Nephron (organoid): Measurements from ENCODE around the gene FGF9.

Experiments
- H3K27ac Mint-ChIP-seq, 3 experiments: 2 replicates each; pipeline ENCODE4 v1.8.0; 2020; ENCODE audit warnings: mixed read lengths in 3 of 3, mild to moderate bottlenecking in 2 of 3, moderate library complexity in 1 of 3
- H3K27me3 Mint-ChIP-seq: 2 replicates; pipeline ENCODE4 v1.8.0; 2021; ENCODE audit warnings: low read depth, mild to moderate bottlenecking, moderate library complexity, mixed read lengths
- H3K36me3 Mint-ChIP-seq: 2 replicates; pipeline ENCODE4 v1.8.0; 2020; ENCODE audit warnings: low read depth, mixed read lengths
- H3K4me1 Mint-ChIP-seq: 2 replicates; pipeline ENCODE4 v1.8.0; 2020; ENCODE audit warnings: mixed read lengths
- H3K4me3 Mint-ChIP-seq, 3 experiments: 2 replicates each; pipeline ENCODE4 v1.8.0; 2020; ENCODE audit warnings: mild to moderate bottlenecking in 3 of 3, mixed read lengths in 3 of 3, moderate library complexity in 2 of 3
- H3K9me3 Mint-ChIP-seq: 2 replicates; pipeline ENCODE4 v1.8.0; 2020; ENCODE audit warnings: mixed read lengths
- CTCF ChIP-seq, 3 experiments: fragments of 200-600 bp; sonication (generic); IDR thresholded peaks; one replicate each; pipeline ENCODE4 v1.5.0; 2021; ENCODE audit warnings: antibody characterized with exemption in 3 of 3; ENCODE audit not compliant: unreplicated experiment in 3 of 3

The FGF9 gene

GRCh38 chr13:21691928-21692327 lies 21.1 kb downstream of the FGF9 start:
- Mint-ChIP-seq H3K4me1 (no peaks in the 10 kb centered on the region), H3K27me3 (no peaks in the 10 kb centered on the region), H3K4me3 (no peak overlapping the region), H3K9me3 (no peaks in the 10 kb centered on the region), H3K36me3 (peaks cover 7% of the 10 kb centered on the region), H3K27ac (no peak overlapping the region)
- TF ChIP-seq CTCF (IDR thresholded peaks at IDR 0.05; ENCODE audit: unreplicated experiment in 3 of 3) = no peak

- H3K36me3 Mint-ChIP-seq = peaks cover 7% of the 10 kb centered on the region
- H3K27me3 Mint-ChIP-seq = no peaks in the 10 kb centered on the region
- peak overlapping the region in 2 of 3 experiments; percentile 1 to 65 for H3K27ac Mint-ChIP-seq
- no peaks in the 10 kb centered on the region for H3K4me1 Mint-ChIP-seq
- no peak overlapping the region for H3K4me3 Mint-ChIP-seq
- H3K9me3 Mint-ChIP-seq = no peaks in the 10 kb centered on the region
- no peak for TF ChIP-seq CTCF (IDR thresholded peaks at IDR 0.05; ENCODE audit: unreplicated experiment in 3 of 3)
These were observed 24.0 kb downstream of the FGF9 start for GRCh38 chr13:21694831-21695230.

- no peaks in the 10 kb centered on the region for H3K9me3 Mint-ChIP-seq
- no peak overlapping the region for H3K4me3 Mint-ChIP-seq
- H3K4me1 Mint-ChIP-seq = no peaks in the 10 kb centered on the region
- peaks cover 7% of the 10 kb centered on the region for H3K36me3 Mint-ChIP-seq
- no peak for TF ChIP-seq CTCF (IDR thresholded peaks at IDR 0.05; ENCODE audit: unreplicated experiment in 3 of 3)
- H3K27ac Mint-ChIP-seq = peak overlapping the region in 2 of 3 experiments; percentile 1 to 28
- no peaks in the 10 kb centered on the region for H3K27me3 Mint-ChIP-seq
These were observed 24.7 kb downstream of the FGF9 start for GRCh38 chr13:21695546-21695945.

DNA sequence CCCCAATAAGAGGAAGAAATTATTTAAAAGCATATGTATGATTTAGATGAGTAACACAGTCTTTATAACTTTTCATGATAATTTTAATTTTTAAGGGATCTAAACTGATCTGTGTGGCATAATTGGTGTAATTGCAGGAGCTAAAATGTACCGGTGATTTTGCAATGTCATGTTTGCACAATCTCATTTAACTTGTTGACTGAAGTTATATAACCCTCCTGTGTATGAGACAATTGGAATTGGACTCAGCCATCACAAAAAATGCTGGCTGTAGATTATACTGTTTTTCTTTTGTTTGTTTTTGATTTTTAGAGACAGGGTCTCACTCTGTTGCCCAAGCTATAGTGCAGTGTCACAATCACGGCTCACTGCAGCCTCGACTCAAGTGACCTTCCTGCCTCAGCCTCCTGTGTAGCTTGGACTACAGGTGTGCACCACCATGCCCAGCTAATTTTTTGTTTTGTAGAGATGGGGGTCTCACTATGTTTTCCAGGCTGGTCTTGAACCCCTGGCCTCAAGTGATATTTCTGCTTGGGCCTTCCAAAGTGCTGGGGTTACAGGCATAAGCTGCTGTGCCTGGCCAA lies 26.1 kb downstream of the FGF9 start:
- Mint-ChIP-seq H3K4me3 (no peak overlapping the region), H3K36me3 (peaks cover 11% of the 10 kb centered on the region), H3K27ac (no peak overlapping the region), H3K4me1 (no peaks in the 10 kb centered on the region), H3K27me3 (no peaks in the 10 kb centered on the region), H3K9me3 (no peaks in the 10 kb centered on the region)
- TF ChIP-seq CTCF (IDR thresholded peaks at IDR 0.05; ENCODE audit: unreplicated experiment in 3 of 3) = no peak

DNA sequence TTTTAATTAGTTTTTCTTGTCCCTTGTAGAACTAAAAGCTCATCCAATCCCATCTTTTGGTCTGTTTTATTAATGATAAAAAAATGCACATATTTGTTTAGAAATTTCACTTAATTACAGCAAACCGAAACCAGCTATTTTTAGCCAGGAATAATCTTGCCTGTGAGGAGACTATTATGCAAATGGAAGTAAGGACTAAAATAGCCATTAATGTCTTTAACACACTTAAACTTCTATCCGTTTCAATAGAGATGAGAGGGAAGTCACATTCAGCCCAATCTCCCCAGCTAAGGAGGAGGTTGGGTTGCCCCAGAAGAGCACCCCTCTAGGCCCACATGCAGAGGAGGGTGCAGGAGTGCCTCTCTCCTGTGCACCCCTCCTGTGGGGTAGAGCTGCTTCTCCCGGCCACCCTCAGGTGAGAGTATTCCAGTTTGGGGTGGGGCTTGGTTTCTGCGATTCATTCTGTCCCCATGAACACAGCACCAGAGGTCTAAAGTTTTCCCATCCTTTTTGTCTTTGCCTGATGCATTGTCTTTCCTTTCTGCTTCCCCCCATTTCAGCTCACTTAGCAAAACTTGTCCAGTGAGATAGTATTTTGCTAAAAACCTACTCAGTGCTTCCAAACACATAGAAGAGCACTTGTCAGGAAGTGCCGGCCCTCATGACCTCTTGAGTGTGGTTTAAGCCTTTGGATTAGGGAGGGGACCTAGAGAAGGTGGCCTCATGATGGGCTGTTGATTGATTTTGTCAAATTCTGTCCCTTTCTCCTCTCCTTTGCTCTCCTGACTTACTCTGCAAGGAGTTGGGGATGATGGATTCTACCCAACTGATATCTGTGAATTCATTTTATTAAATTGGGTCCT lies 28.2 kb downstream of the FGF9 start:
- no peak overlapping the region for H3K4me3 Mint-ChIP-seq
- H3K4me1 Mint-ChIP-seq = no peaks in the 10 kb centered on the region
- H3K27me3 Mint-ChIP-seq = no peaks in the 10 kb centered on the region
- H3K9me3 Mint-ChIP-seq = no peaks in the 10 kb centered on the region
- no peak for TF ChIP-seq CTCF (IDR thresholded peaks at IDR 0.05; ENCODE audit: unreplicated experiment in 3 of 3)
- peaks cover 4% of the 10 kb centered on the region for H3K36me3 Mint-ChIP-seq
- no peak overlapping the region for H3K27ac Mint-ChIP-seq
